HG02759 (cell line): ENCODE measurements around the gene SMIM23.

Experiments used
- ATAC-seq: cut with Tn5 transposase; IDR thresholded peaks from one replicate; pipeline ENCODE4 v1.9.1; 2021; ENCODE audit warnings: mild to moderate bottlenecking, moderate library complexity; ENCODE audit not compliant: unreplicated experiment

Gene SMIM23

DNA sequence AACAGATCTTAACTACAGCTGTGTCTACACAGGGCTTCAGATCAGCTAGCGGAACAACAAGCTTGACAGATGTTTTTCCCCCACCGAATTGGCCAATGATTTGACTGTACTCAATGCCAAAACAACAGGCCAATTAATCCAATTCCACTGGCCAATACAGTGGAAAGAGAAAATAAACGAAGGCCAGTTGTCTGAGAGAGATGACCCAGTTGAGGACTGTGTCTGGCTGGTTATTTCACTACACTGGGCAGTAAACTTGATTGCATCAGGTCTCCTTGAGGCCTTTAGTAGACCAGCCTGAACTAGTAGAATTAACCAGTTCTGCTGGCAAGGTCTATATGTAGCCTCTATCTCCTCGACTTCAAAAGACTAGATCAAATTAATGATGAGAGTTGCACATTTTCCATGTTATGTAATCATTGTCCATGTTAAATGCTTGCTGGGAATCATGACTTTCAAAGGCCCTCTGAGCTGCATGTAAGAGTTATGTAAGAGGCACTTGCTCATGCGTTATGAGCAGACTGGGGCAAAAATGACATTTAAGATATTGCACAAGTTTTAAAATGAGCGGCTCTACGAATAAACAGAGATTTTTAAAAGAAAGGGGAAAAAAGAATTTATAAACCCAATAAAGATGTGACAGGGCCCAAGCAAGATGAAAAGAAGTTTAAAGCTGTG lies 28.3 kb downstream of the SMIM23 start:
- ATAC-seq = no peak

DNA sequence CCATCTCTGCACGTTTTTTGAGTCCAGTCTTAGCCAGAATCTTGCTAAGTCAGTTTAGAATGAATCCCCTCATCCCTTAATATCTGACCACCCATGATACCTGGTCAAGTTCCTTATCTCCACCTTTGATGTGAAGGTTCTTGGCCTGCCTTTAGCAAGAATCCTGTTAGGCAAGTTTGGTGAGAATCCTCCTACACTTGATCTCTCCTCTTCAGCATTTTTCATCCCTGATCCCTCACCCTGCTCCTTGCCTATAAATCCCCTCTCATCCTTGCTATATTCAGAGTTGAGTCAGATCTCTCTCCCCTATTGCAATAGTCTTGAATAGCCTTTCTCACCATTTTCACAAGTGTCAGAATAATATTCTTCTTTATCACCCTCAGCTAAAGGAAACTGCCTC lies 31.0 kb downstream of the SMIM23 start:
- no peak for ATAC-seq

DNA sequence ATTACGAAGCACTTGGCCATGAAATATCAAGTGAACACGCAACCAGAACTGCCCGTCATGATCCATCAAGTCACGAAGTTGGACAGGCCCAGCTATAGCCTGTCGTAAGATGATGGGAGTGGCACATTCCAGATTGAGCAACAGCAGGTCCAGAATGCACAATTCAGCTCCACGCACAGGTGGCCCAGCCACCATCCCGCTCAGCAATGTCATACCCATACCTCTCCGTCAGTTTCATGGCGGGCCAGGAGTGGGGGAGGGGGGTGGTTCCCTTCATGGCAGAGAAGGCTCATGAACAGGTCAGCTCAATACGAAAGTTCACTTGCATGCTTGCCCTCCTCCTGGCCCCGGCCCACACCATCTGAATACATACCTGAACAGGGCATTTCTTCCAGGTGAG lies 34.9 kb downstream of the SMIM23 start:
- ATAC-seq = no peak

DNA sequence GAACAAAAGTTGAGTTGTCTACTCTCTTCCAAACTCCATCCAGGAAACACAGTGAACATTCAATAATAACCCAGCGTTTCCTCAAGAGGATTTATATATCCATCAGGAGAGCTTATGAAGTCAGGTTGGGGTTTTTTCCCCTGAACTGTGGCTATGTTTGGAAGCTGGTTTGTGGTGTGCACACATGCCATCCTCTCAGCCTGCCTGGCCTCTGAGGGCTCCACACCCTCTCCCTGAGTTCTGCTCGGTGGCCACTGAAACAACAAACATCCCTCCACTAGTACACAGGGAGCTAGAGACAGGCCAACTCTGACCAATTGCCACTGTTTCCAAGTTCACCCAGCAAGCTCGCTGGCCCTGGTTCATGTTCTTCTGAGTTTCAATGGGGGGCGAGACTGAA lies 35.7 kb downstream of the SMIM23 start:
- ATAC-seq = no peak

DNA sequence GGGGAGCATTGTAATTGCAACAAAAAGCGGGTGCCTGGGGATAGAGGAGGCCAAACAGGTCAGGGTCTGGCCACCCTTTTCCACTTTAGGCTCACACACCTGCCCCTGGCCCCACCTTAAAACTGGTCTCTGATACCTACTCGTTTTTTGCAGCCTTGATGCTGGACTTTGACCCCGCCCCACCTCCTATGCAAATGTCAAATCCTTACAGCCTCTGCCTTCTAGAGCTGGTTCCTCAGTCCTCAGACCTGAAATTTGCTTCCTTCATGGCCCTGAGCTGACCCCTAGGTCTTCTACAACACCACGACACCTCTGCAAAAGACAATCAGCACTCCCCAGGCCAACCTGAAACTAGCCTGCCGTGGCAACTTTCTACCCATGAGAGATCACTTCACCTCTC lies 37.7 kb downstream of the SMIM23 start:
- ATAC-seq = no peak

DNA sequence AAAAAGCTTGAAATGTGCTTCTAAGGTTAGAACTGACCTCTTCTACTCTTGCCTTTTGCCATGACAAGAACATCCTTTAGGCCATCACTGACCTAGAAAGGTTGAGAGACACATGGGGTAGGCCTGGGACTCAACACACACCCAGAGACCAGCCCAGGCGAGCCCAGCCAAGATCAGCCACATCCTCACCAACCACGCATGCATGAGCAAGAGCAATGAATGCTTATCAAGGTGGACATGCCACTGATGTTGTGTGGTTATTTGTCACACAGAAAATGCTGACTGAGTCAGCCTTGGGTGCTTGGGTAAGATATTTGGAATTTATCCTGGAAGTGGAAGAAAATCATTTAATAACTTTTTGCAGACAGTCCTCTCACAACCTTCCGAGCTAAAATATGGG lies 39.4 kb downstream of the SMIM23 start:
- ATAC-seq = no peak

DNA sequence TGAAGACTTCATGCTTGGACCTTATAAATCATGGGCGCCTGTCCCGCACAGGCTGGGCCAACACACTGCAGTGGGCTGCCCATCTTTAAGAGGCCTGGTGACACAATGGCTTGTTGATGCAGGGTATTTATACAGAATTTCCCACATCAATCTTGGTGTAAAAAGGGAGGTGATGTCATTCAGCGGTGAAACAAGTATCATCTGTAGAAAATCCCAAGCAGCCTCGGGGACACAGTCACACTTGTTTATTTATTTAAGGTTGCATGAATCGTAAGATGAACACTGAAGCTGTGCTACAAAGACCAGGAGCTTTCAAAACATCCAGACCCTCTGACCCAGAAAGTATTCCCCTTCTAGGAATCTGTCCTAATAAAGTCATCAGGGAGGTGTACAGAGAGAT lies 40.5 kb downstream of the SMIM23 start:
- ATAC-seq = no peak

DNA sequence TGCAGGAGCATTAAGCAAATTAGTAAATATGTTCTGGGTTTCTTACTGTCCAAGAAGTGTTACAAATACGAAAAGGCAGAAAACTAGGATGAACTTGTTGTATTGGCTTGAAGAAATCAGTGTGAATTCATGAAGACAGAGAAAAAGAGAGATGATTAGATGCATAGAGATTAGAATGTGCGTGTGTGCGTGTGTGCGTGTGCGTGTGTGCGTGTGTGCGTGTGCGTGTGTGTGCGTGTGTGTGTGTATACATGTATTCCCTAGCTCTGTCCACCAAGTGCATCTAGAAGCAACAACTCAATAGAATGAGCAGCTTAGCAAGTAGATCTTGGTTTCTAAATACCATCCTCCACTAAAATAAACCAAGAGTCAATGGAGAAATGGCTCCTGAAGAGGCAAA lies 41.5 kb downstream of the SMIM23 start:
- no peak for ATAC-seq

DNA sequence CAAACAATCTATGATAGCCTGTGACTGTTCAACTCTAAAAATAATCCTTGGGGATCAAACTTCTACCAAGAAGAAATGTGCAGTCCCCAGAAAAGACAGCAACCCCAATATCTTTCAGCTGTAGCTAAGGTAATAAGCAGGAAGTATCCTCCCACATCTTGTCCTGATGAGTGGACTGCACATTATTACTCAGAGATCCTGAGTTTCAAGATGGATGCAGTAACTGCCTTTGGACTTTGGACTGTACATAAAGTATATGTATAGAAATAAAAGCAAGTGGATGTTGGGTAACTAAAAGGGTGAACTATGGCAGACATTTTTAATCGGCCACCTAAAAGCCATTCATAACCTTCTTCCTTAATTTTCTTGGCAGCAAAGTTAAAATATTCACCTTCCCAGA lies 45.1 kb downstream of the SMIM23 start:
- no peak for ATAC-seq

DNA sequence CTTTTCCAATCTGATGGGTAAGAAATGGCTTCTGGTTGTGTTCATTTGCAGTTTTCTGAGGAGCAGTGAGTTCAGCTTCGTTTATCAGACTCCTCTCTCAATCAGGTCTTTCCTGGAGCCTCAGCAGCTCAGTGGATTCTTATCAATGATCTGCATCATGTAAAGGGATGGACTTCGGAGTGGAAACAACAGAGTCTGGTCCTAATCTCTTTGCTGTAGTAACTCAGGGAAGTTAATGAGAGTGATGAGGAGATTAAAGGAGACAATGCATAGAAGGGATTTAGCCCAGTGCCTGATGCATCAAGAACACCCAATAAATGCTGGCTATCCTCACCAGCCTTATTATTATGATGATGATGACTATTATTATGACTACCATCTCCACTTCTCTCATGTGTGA lies 47.2 kb downstream of the SMIM23 start:
- no peak for ATAC-seq

DNA sequence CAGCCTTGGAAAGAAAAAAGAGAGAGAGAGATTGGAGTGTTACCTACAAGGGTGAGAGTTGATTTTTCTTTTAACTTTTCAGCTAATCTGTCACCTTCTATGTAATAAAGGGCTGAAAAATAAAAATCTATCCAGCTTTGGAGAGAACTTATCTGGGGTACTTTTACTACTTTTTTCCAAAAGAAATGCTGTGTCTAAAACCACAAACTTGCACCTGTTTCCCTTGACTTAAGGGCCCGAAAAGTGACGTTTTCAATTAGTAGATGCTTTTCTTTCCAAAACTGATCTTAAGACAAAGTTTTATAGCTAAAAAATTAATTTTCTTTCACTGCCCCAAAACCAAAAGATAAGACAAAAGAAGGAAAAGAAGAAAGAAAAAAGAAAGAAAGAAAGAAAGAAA lies 48.8 kb downstream of the SMIM23 start:
- ATAC-seq = no peak

DNA sequence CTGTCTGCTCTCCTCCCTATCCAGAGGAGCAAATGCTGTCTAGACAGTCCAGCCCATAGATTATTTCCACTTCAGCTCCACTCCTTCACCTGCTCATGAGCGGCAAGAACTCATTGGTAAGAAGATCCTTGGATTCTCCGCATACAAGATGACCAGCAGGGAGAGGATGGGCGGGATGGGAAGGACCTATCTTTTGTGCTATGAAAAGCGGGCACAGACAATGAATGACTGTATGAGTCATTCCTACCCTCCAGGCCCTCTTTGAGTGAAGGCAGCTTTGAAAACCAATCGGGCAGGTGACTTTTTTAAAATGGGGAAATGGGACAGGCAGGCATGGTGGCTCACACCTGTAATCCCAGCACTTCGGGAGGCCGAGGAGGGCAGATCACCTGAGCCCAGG lies 49.4 kb downstream of the SMIM23 start:
- ATAC-seq = no peak

DNA sequence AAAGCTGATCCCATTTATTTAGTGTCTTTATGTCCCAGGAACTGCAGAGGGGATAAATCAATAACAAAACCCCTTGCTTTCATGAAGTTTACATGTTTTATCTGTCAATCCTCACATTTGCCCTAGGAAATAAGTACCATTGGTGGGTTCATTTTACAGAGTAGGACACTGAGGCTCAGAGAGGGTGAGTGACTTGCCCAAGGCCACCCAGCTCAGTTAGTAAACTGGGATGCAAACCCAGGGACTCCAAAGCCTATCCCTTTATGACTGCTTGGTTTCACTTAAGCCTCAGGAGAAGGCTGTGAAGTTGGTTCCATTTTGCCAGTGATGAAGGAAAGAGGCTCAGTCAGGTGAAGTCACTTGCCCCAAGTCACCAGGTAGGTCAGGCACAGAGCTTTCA lies 51.9 kb downstream of the SMIM23 start:
- no peak for ATAC-seq

DNA sequence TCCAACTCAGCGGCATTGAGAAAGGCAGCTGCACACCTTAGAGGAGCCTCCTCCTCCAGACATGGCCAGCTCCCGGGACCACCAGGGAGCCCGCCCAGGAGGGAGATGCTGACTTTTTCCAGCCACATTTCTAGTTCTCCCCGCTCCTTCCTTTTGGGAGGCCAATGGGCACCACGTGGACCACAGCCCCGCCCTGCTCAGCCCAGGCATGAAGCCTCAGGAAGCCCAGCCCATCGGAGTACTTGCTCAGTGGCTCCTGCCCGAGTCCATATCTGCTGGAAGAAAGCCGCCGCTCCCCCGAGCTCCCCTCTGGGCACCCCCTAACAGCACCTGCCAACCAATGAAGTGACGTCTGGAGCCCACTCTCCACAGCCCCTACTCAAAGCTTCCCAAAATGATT lies 52.4 kb downstream of the SMIM23 start:
- ATAC-seq = no peak

DNA sequence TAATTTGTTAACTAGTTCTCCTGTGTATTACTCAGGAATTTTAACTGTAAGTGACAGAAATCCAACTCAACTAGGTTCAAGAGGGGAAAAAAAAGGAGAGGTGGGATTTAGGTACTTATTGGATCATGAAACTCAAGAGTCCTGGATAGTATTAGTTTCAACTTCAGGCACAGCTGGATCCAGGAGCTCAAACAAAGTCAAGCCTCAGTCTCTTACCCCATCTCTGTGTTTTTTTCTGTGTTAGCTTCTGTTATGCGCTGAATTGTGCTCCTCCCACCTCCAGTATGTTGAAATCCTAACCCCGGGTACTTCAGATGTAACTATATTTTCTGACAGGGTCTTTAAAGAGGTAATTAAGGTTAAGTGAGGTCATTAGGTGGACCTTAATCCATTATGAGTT lies 53.5 kb downstream of the SMIM23 start:
- no peak for ATAC-seq

DNA sequence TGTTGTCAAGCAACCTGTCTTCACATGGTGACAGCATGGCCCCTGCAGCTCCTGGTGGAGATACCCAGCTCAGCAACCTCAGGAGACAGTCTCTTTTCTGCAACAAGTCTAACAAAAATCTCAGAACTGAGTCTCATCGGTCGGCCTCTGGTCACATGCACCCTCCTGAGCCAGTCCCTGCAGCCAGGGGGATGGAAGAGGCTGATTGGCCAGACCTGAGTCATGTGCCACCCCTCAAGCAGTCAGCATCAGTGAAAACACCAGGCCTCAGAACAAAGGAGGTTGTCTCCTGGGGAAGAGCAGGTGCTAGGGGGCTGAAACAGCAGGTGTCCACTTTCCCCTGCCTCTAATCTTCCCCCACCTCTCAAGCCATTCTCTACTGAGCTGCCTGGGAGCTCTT lies 54.4 kb downstream of the SMIM23 start:
- no peak for ATAC-seq
